ENCODE measurements around the gene RGS6.

Gene RGS6

DNA sequence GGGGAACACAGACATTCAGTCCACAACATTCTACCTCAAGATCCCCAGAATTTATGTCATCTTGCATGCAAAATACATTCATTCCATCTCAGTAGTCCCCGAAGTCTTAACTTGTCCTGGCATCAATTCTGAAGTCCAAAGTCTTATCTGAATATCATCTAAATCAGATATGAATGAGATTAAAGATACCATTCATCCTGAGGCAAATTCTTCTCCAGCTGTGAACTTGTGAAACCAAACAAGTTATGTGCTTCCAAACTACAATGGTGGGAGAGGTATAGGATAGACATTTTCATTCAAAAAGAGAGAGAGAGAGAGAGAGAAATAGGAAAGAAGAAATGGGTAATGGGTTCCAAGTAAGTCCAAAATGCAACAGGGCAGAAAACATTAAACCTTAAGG lies 571.0 kb downstream of the RGS6 start:
- DNase-seq (ENCODE audit: low read depth) = no peak

GRCh38 chr14:72503696-72504368 lies 571.6 kb downstream of the RGS6 start:
- no peak for DNase-seq (ENCODE audit: low read depth)

GRCh38 chr14:72510566-72510965 lies 578.3 kb downstream of the RGS6 start:
- DNase-seq (ENCODE audit: low read depth) = no peak

GRCh38 chr14:72512281-72512680 lies 580.1 kb downstream of the RGS6 start:
- DNase-seq (ENCODE audit: low read depth) = no peak

- no peak for DNase-seq (ENCODE audit: low read depth)
Measured at GRCh38 chr14:72512925-72513324, 580.7 kb downstream of the RGS6 start.

DNA sequence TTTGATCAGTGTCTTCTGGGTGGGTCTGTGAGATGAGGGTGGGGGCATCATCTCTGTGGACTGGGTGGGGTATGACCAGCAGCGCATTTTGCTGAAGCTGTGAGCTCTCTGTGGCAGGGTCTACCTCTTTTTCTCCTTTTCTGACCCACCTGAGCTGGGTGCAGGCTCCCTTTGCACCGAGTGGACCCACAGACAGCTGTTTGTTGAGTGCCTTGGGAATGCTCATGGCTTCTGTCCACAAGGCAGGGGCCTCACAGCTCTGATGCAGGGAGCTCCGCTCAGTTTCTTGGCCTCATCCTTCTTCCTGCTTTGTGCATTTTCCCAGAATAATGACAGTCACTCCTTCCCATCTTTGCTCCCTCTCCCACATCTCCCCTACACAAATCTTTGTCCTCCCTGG lies 581.1 kb downstream of the RGS6 start:
- DNase-seq (ENCODE audit: low read depth) = no peak

DNA sequence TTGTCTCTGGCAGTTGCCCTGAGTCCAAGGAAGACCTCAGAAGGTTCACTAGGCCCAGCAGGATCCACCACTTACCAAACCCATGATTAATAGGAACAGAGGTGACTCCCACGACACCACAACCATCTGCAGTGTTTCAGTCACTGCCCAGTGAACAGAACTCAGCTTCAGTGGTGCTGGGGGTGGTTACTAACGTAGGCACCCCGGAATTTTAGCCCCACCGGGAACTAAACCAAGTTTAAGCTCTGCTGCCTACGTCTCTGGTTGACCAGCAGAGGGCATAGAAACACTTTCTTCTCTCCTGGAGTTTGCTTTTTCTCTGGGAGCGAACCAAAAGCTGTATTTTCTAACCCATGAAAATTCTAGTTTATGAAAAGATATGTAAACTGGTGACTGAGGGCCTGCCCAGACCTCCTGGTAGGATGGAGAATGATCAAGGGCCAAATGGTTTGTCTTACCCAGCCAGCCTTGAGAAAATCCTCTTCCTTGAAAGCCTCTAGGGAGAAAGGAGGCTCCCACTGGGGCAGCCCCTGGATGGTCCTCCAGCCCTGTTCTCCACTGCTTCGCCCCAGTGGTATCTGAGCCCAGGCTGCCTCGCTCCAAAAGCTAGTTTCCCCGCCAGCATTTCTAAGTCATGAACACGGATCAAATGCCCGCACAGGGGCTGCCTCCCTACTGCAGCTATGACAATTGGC lies 581.9 kb downstream of the RGS6 start:
- no peak for DNase-seq (ENCODE audit: low read depth)

DNA sequence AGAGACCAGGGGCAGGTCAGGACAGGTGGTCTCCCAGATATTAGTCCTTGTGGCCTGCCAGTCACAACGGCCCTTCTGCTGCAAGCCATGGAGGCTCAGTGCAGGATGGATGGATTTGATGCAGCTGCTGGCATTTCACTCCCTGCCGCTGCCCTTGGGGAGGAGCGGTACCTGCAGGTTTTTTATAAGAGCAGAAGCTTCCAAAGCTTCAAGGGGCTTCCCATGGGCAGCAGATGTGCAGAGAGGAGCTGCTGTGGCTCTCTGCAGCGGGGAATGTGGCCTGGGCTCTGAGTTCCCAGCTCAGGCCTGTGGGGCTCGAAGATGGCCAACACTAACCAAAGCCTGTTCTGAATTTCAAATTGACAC lies 582.4 kb downstream of the RGS6 start:
- DNase-seq (ENCODE audit: low read depth) = no peak

- no peak for DNase-seq (ENCODE audit: low read depth)
Measured at GRCh38 chr14:72515779-72516770, 583.8 kb downstream of the RGS6 start.

DNA sequence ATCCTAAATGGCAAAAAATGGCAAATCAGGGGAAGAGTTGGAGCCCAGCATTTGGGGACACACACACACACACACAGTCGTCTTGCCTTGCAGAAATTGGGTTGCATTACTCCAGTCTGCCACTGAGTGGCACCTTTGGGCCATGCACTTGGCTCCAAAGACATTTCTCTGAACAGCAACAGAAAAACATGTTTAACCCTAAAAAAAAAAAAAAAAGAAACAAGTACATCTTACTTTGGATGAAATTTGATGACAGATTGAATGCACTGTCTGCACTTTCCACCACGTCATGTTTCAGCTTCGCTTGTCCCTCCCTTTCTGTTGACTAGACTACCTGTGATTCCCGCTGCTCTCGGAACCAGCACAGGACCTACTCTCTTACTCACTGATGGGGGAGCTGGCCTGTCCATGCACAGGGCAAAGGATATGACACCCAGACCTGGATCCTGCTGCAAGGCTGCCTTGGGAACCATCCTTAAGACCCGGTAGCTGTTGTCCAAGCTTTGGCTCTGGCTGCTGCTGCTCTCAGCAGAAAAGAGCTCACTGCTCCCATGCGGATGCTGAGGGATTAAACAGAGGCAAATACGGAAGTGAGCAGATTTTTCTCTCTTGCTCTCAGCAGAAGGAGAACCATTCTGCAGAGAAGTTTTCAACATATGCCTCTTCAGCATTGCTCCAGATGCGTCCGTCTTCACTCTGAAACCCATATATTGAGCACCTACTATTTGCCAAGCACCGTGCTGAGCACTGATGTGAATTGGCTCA lies 584.9 kb downstream of the RGS6 start:
- DNase-seq (ENCODE audit: low read depth) = peak; percentile 42

GRCh38 chr14:72517736-72518135 lies 585.5 kb downstream of the RGS6 start:
- no peak for DNase-seq (ENCODE audit: low read depth)

GRCh38 chr14:72518809-72519377 lies 586.7 kb downstream of the RGS6 start:
- no peak for DNase-seq (ENCODE audit: low read depth)

- no peak for DNase-seq (ENCODE audit: low read depth)
Measured at GRCh38 chr14:72519543-72519942, 587.3 kb downstream of the RGS6 start.

DNA sequence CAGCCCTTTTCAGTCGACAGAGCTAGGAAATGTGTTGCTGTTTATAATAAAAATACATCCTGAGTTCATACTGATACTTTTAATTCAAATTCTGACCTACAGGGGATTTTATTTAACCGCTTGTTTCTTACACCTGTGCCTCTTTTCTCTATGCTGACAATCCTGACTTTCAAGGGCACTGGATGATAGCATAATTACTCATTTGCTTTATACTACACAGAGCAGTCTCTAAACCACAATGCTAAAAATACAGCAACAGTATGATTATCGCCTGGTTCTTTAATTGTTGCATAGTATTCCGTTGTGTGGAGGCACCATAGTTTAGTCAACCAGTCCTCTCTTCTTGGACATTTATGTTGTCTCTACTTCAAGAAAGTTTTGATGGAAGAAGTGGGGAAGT lies 588.8 kb downstream of the RGS6 start:
- no peak for DNase-seq (ENCODE audit: low read depth)

DNA sequence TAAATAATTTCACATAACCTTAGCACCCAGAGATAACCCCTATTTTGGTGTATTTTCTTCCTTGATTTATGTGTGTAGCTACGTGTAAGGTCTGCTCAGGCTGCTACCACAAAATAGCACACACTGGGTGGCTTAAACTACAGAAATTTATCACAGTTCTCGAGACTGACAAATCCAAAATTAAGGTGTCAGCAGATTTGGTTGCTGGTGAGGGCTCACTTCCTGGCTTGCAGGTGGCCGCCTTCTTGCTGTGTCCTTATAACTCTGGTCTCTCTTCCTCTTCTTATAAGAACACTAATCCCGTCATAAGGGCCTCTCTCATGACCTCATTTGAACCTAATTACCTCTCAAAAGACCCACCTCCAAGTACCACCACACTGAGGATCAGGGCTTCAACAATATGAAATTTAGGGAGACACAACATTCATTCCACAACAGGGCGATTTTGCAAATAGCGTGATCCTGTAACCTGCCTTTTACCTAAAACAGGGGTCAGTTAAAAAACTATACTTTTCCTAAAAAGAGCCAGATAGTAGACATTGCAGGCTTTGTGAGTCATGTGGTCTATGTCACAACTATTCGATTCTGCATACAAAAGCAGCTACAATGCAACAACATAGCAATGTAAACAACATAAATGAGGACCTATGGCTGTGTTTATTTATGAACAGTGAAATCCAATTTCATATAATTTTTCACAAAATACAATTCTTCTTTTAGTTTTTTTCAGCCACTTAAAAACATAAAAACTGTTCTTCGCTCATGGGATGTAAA lies 589.9 kb downstream of the RGS6 start:
- no peak for DNase-seq (ENCODE audit: low read depth)

DNA sequence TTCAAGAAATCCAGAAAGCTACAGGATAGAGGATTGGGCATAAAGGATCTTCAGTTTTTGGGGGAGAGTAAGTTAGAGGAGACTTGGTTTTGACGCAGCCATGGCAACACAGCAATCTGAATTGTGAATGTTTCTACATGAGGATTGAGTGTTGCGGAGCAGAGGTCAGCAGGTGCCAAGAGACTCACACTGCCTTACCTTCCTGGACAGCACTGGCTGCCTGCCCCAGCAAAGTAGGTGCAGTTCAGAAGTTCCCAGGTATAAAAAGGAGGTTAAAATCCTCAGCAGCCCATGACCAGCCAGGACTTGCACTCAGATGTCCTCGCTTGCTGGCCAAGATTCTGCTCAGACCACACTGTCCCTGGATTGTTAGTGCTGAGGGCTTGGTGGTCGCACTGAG lies 590.6 kb downstream of the RGS6 start:
- DNase-seq (ENCODE audit: low read depth) = no peak

- DNase-seq (ENCODE audit: low read depth) = no peak
Measured at GRCh38 chr14:72523424-72524294, 591.4 kb downstream of the RGS6 start.

DNA sequence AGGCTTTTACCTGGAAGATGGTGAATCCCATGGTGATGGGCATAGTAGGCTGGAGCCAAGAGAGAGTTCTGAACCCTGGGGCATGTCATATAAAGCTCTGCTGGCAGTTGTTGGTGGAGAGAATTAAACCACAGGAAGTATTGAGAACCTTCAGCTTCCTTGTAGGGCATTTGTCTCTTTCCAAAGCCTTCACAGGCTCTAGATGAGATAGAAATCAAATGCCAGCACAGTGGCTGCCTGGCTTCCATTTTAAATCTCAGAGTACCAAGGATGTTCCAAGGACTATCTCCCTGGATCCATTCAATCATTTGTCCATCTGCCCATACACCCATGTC lies 592.0 kb downstream of the RGS6 start:
- DNase-seq (ENCODE audit: low read depth) = no peak

DNA sequence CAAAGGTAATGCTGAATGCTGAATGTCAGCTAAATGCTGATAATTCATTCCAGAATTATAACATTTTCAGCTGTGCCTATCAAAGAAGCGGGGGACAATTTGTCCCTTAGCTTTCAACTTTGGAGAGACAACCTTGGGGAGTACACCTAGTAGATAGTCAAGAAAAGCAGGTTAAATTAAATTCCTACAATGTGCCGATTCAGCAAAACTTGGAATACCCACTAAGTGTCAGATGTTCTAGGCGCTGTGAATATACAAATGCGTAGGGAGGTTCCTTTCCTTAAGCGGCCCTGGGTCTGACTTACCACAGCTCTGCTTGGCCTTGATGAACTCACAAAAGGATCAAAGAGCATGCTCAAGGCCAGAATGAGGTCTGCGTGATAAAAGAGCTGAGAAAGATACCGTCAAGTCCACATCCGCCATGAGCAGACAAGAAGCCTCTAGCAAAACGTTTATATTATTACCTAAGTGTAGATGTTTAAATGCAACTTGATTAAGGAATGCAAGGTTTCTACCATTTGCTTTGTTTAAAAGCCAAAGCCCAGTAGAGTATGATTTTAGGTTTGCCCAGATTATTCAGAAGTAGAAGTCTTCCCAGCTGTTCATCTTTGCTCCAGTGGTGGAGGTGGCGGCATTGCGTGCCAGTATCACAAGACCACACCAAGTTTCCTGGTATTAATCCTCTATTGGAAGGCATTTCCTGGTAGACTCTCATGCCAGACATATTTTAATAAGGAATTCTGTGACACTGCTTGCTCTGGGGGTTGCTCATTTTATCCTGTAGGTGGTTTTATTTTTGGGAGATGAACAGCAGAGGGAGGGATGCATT lies 593.1 kb downstream of the RGS6 start:
- DNase-seq (ENCODE audit: low read depth) = no peak
